ENCODE data around the gene CEP72.
"Not testable (repeated sequence)": the region's sequence is repeated elsewhere in the genome, so short reads cannot be mapped to it uniquely, and the experiment has no call there.

Gene CEP72

GRCh38 chr5:573976-574375 is 38.2 kb upstream of the CEP72 start:
- no peak for TF ChIP-seq POLR2A (IDR thresholded peaks at IDR 0.05; ENCODE audit: low read length)
- no peak for TF ChIP-seq GATA1 (IDR thresholded peaks at IDR 0.05; ENCODE audit: low read depth, low read length)
- no peak for DNase-seq

- no peak for TF ChIP-seq POLR2A (IDR thresholded peaks at IDR 0.05; ENCODE audit: low read length)
- no peak for TF ChIP-seq GATA1 (IDR thresholded peaks at IDR 0.05; ENCODE audit: low read depth, low read length)
- no peak for DNase-seq
Observed at GRCh38 chr5:574906-575305, 37.2 kb upstream of the CEP72 start.

GRCh38 chr5:575636-576035 is 36.5 kb upstream of the CEP72 start:
- TF ChIP-seq POLR2A (IDR thresholded peaks at IDR 0.05; ENCODE audit: low read length) (no peak), GATA1 (IDR thresholded peaks at IDR 0.05; ENCODE audit: low read depth, low read length) (no peak)
- no peak for DNase-seq

- not testable (repeated sequence) for DNase-seq
Observed at GRCh38 chr5:577214-577613, 34.9 kb upstream of the CEP72 start.

GRCh38 chr5:577800-578199 is 34.3 kb upstream of the CEP72 start:
- no peak for TF ChIP-seq POLR2A (IDR thresholded peaks at IDR 0.05; ENCODE audit: low read length)
- no peak for TF ChIP-seq GATA1 (IDR thresholded peaks at IDR 0.05; ENCODE audit: low read depth, low read length)
- DNase-seq, result no peak

- TF ChIP-seq POLR2A (IDR thresholded peaks at IDR 0.05; ENCODE audit: low read length), result no peak
- TF ChIP-seq GATA1 (IDR thresholded peaks at IDR 0.05; ENCODE audit: low read depth, low read length), result no peak
- no peak for DNase-seq
Observed at GRCh38 chr5:579211-579610, 32.9 kb upstream of the CEP72 start.

GRCh38 chr5:579746-580366 is 32.3 kb upstream of the CEP72 start:
- TF ChIP-seq POLR2A (IDR thresholded peaks at IDR 0.05; ENCODE audit: low read length) (no peak), GATA1 (IDR thresholded peaks at IDR 0.05; ENCODE audit: low read depth, low read length) (no peak)
- DNase-seq, result no peak

- DNase-seq, result no peak
- no peak for TF ChIP-seq GATA1 (IDR thresholded peaks at IDR 0.05; ENCODE audit: low read depth, low read length)
- TF ChIP-seq POLR2A (IDR thresholded peaks at IDR 0.05; ENCODE audit: low read length), result no peak
Observed at GRCh38 chr5:580436-580835, 31.7 kb upstream of the CEP72 start.

- TF ChIP-seq POLR2A (IDR thresholded peaks at IDR 0.05; ENCODE audit: low read length) (no peak), GATA1 (IDR thresholded peaks at IDR 0.05; ENCODE audit: low read depth, low read length) (no peak)
- no peak for DNase-seq
Observed at GRCh38 chr5:581266-581665, 30.9 kb upstream of the CEP72 start.

- TF ChIP-seq GATA1 (IDR thresholded peaks at IDR 0.05; ENCODE audit: low read depth, low read length), result no peak
- TF ChIP-seq POLR2A (IDR thresholded peaks at IDR 0.05; ENCODE audit: low read length), result no peak
- no peak for DNase-seq
Observed at GRCh38 chr5:581941-582340, 30.2 kb upstream of the CEP72 start.

GRCh38 chr5:582445-582844 is 29.7 kb upstream of the CEP72 start:
- DNase-seq, result not testable (repeated sequence)

- TF ChIP-seq GATA1 (IDR thresholded peaks at IDR 0.05; ENCODE audit: low read depth, low read length) (no peak), POLR2A (IDR thresholded peaks at IDR 0.05; ENCODE audit: low read length) (no peak)
- no peak for DNase-seq
Observed at GRCh38 chr5:582936-583635, 29.1 kb upstream of the CEP72 start.

GRCh38 chr5:583645-584044 is 28.5 kb upstream of the CEP72 start:
- DNase-seq, result no peak
- TF ChIP-seq GATA1 (IDR thresholded peaks at IDR 0.05; ENCODE audit: low read depth, low read length) (no peak), POLR2A (IDR thresholded peaks at IDR 0.05; ENCODE audit: low read length) (no peak)

GRCh38 chr5:584216-584615 is 27.9 kb upstream of the CEP72 start:
- no peak for TF ChIP-seq GATA1 (IDR thresholded peaks at IDR 0.05; ENCODE audit: low read depth, low read length)
- no peak for TF ChIP-seq POLR2A (IDR thresholded peaks at IDR 0.05; ENCODE audit: low read length)
- no peak for DNase-seq

GRCh38 chr5:584846-585245 is 27.3 kb upstream of the CEP72 start:
- no peak for DNase-seq

More at GRCh38 chr5:584846-585245, 27.3 kb upstream of the CEP72 start:
- TF ChIP-seq POLR2A (IDR thresholded peaks at IDR 0.05; ENCODE audit: low read length), result no peak
- TF ChIP-seq GATA1 (IDR thresholded peaks at IDR 0.05; ENCODE audit: low read depth, low read length), result no peak
